ENCODE results near the gene CACNA2D3.

Gene CACNA2D3

DNA sequence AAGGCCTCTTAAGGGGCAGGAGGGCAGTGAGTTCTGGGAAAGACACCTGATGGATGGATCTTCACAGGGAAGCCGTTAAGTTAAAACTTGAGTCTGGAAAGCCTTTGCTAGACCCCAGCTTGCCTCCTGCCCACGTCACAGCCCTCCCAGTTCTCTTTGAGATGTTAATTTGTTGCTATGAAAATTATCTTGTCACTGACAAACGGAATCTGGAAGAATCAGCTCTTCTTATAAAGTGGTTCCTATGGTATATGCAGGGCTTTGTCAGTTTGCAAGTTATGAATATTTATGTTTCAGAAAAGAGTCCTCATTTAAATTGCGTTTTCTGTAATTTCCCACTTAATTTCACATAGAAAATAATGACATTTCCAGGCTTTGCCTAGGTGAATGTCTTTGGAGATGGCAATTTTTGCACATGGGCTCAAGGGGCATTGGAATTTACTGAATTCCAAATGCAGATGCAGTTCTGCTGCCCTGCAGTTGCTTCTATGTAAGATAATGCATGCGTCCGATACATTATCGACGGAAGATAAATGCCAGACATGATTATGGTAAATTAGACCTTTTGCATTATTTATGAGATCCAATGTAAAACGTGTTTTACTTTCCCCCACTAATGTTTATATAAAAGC is 74.1 kb downstream of the CACNA2D3 start:
- in situ Hi-C loops (cut with MboI; ENCODE audit: low sequenced_read_pairs): no loop called here
- Histone ChIP-seq H3K27me3 (ENCODE audit: low read depth) (0 out of 2 replicates have a peak, but pooled peaks cover 3% of the 10 kb centered on the region), H3K36me3 (replicated peaks) (no peaks in the 10 kb centered on the region), H3K4me1 (no peaks in the 10 kb centered on the region), H3K9me3 (no peaks in the 10 kb centered on the region), H3K4me3 (no peak overlapping the region)
- DNase-seq (ENCODE audit: low spot score in 2 of 2): no peak

DNA sequence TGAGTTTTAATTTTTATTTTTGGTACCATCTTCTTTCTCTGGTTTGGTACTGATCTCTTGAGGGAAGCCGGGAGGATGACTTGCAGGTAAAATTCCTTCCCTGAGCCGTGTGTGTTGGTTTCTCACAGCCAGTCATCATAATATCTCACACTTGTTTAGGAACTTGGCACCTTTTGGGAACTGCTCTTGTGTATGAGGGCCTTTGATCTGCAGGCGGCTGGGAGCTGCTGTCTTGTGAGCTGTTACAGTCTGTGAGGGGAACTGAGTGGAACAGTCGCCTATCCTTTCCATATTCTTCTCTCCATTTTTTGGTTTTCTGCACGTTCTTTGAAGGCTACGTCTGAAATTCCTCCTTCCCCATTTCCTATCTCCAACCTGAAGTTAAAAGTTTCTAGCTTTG is 75.2 kb downstream of the CACNA2D3 start:
- no peaks in the 10 kb centered on the region for H3K4me1 ChIP-seq
- no peak for DNase-seq (ENCODE audit: low spot score in 2 of 2)
- H3K36me3 ChIP-seq (replicated peaks): no peaks in the 10 kb centered on the region
- H3K27me3 ChIP-seq (ENCODE audit: low read depth): 0 out of 2 replicates have a peak, but pooled peaks cover 3% of the 10 kb centered on the region
- H3K9me3 ChIP-seq: no peaks in the 10 kb centered on the region
- in situ Hi-C loops (cut with MboI; ENCODE audit: low sequenced_read_pairs): no loop called here
- H3K4me3 ChIP-seq: no peak overlapping the region

DNA sequence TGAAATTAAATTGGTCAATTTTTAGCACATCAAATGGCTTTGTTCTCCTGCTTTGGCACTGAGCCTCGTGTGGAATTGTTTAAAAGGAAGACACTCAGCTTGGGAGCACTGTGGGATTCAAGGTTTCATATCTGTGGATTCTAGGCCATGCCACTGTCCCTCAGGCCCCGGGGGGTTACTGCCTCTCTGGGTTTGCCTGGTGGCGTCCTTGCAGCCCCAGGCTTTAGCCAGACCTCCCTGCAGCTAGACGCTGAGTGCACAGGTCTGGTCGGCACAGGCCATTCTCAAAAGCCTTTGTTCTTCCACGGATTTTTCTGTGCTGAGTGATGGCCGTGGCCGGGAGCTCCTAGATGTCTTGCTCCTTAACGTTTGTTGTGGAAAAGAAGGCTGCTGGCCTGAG is 76.2 kb downstream of the CACNA2D3 start:
- in situ Hi-C loops (cut with MboI; ENCODE audit: low sequenced_read_pairs): no loop called here
- no peaks in the 10 kb centered on the region for H3K36me3 ChIP-seq (replicated peaks)
- H3K4me3 ChIP-seq: no peak overlapping the region
- no peaks in the 10 kb centered on the region for H3K4me1 ChIP-seq
- H3K27me3 ChIP-seq (ENCODE audit: low read depth): 0 out of 2 replicates have a peak, but pooled peaks cover 3% of the 10 kb centered on the region
- DNase-seq (ENCODE audit: low spot score in 2 of 2): no peak
- H3K9me3 ChIP-seq: no peaks in the 10 kb centered on the region

DNA sequence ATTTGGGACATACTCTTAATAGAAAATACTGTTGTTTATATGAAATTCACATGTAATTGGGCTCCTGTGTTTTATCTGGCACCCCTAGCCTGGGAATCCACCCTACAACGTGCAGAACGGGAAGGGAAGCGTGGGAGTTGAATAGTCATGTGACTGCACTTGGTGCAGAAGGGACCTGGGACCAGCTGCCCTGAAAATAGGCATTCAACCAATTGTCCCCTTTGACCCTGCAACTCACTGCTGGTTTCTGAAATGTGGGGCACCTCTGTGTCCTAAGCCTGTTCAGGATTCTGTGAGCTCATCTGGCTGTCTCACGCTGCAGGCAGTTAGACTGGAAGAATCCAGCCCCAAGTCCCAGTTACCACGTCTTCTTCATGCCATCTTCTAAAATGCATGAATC is 79.7 kb downstream of the CACNA2D3 start:
- no peak for DNase-seq (ENCODE audit: low spot score in 2 of 2)
- Histone ChIP-seq H3K36me3 (replicated peaks) (no peaks in the 10 kb centered on the region), H3K4me1 (no peaks in the 10 kb centered on the region), H3K9me3 (no peaks in the 10 kb centered on the region), H3K4me3 (no peak overlapping the region), H3K27me3 (ENCODE audit: low read depth) (0 out of 2 replicates have a peak, but pooled peaks cover 3% of the 10 kb centered on the region)
- in situ Hi-C loops (cut with MboI; ENCODE audit: low sequenced_read_pairs): no loop called here

DNA sequence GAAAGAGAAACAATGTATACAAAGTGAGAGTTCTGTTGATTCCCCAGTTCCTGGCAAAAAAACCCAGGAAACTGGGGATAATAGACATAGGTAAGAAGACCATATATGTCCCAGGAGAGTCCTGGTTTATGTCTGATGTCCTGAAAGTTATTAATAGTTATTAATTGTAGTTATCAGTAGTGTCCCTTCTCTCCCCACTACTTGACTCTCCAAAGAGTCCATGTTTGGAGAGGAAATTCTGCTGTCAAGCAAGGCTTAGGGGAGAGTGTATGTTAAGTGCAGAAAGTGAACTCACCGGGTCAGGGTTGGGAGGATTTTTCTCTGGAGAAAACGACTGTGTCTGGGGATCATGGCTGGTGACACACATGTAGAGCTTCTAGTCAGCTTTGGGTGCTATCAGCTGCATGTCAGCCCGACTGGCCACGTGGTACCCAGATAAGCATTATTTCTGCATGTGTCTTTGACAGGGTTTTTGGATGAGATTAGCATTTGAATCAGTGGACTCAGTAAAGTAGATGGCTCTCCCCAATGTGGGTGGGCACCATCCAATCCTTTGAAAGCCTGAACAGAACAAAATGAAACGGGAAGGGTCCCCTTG is 80.4 kb downstream of the CACNA2D3 start:
- Histone ChIP-seq H3K4me1 (no peaks in the 10 kb centered on the region), H3K27me3 (ENCODE audit: low read depth) (0 out of 2 replicates have a peak, but pooled peaks cover 3% of the 10 kb centered on the region), H3K4me3 (no peak overlapping the region), H3K36me3 (replicated peaks) (no peaks in the 10 kb centered on the region), H3K9me3 (no peaks in the 10 kb centered on the region)
- in situ Hi-C loops (cut with MboI; ENCODE audit: low sequenced_read_pairs): no loop called here
- no peak for DNase-seq (ENCODE audit: low spot score in 2 of 2)

DNA sequence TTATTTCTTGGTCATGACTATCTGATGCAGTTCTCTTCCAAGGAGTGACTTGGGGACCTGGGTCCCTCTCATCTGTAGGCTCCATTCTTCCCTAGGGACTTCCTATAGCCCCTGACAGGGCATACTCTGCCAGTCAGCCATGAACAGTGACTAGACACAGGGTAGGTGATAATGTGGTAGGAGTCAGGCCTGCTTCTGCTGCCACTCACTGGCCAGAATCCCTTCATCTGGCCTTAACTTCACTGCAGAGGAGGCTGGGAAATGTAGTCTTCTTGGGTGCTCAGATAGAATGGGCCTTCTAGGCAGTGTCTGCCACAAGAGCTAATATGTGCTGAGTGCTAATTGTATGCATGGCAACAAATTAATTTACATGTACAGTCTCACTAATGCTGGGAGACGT is 84.5 kb downstream of the CACNA2D3 start:
- H3K4me1 ChIP-seq: no peaks in the 10 kb centered on the region
- no peak for DNase-seq (ENCODE audit: low spot score in 2 of 2)
- peaks cover 5% of the 10 kb centered on the region; the same call in 1 of the 2 replicates for H3K27me3 ChIP-seq (ENCODE audit: low read depth)
- H3K4me3 ChIP-seq: no peak overlapping the region
- H3K9me3 ChIP-seq: no peaks in the 10 kb centered on the region
- no peaks in the 10 kb centered on the region for H3K36me3 ChIP-seq (replicated peaks)
- in situ Hi-C loops (cut with MboI; ENCODE audit: low sequenced_read_pairs): no loop called here

DNA sequence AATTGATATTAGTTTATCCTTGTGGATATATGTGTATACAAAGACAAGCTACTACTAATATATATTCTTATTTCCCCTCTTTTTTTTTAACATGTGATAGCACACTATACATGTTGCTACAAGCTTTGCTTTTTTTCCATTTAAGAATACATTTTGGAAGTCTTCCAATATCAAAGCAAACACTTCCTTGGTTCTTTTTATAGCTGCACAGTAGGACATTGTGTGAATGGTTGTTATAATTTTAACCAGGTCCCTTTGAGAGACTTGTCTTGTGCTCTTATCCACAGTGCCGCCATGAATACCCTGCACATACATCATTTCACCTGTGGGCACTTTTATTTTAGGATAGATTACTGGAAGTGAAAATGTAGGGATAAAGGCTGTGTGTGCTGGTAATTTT is 88.7 kb downstream of the CACNA2D3 start:
- Histone ChIP-seq H3K4me3 (no peak overlapping the region), H3K4me1 (no peaks in the 10 kb centered on the region), H3K27me3 (ENCODE audit: low read depth) (peaks cover 5% of the 10 kb centered on the region; the same call in 1 of the 2 replicates), H3K36me3 (replicated peaks) (no peaks in the 10 kb centered on the region), H3K9me3 (no peaks in the 10 kb centered on the region)
- DNase-seq (ENCODE audit: low spot score in 2 of 2): no peak
- in situ Hi-C loops (cut with MboI; ENCODE audit: low sequenced_read_pairs): no loop called here

DNA sequence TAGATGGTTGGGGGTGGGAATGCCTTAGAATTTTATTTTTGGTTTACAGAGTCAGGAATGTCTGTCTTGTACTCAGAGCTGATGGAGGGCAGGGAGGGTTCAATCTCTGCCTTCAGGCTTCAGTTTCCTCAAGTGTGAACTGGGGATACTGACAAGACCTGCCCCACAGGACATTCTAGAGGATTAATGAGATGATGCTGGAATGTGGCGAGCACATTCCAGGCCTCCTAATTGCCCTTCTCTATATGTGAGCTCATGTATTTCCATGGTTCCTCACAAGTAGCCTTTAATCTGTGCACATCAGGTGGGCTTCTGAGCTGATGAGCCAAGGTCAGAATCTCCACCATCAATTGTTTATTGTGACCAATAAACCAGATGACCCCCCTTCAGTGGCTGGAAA is 90.4 kb downstream of the CACNA2D3 start:
- no peak for DNase-seq (ENCODE audit: low spot score in 2 of 2)
- in situ Hi-C loops (cut with MboI; ENCODE audit: low sequenced_read_pairs): no loop called here
- H3K27me3 ChIP-seq (ENCODE audit: low read depth): peaks cover 5% of the 10 kb centered on the region; the same call in 1 of the 2 replicates
- no peaks in the 10 kb centered on the region for H3K4me1 ChIP-seq
- no peak overlapping the region for H3K4me3 ChIP-seq
- no peaks in the 10 kb centered on the region for H3K36me3 ChIP-seq (replicated peaks)
- no peaks in the 10 kb centered on the region for H3K9me3 ChIP-seq

DNA sequence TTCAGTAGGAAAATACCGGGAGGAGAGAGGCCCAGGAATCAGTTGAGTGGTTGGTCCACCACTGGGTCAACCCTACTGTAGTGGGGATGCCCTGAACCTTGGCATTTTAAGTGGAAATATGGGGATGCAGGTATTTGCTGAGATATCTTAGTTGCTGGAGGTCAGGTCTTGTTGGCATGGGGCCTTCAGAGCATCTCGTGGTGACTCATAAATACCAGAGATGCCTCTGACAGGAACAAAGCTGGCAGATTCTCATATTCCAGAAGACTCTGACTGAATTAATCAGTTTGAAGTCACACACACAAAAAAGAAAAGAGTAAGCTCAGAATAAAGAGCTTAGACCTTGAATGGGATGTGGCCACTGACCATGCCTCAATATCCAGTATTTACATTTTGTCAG is 91.6 kb downstream of the CACNA2D3 start:
- DNase-seq (ENCODE audit: low spot score in 2 of 2): no peak
- peaks cover 5% of the 10 kb centered on the region; the same call in 1 of the 2 replicates for H3K27me3 ChIP-seq (ENCODE audit: low read depth)
- in situ Hi-C loops (cut with MboI; ENCODE audit: low sequenced_read_pairs): no loop called here
- no peaks in the 10 kb centered on the region for H3K4me1 ChIP-seq
- no peaks in the 10 kb centered on the region for H3K36me3 ChIP-seq (replicated peaks)
- H3K4me3 ChIP-seq: no peak overlapping the region
- no peaks in the 10 kb centered on the region for H3K9me3 ChIP-seq

DNA sequence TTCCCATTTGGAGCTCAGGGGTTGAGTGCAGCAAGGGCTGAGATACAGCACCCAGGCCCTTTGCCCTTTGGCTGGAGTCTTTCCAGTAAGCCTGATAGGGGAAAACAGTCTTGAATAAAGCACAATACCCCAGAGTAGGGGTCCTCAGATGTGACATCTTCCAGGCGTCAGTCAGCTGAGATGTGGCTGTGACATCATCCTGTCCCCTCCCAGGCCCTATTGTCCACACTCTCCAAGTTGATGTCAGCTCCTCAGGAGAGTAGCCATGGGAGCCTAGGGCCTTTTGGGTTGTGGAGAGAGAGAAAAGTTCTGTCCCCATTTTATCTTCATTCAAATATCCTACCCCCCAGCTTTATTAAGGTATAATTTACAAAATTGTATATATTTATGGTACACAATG is 92.5 kb downstream of the CACNA2D3 start:
- peaks cover 5% of the 10 kb centered on the region; the same call in 1 of the 2 replicates for H3K27me3 ChIP-seq (ENCODE audit: low read depth)
- no peaks in the 10 kb centered on the region for H3K36me3 ChIP-seq (replicated peaks)
- H3K4me1 ChIP-seq: no peaks in the 10 kb centered on the region
- in situ Hi-C loops (cut with MboI; ENCODE audit: low sequenced_read_pairs): no loop called here
- H3K9me3 ChIP-seq: no peaks in the 10 kb centered on the region
- DNase-seq (ENCODE audit: low spot score in 2 of 2): no peak
- H3K4me3 ChIP-seq: no peak overlapping the region

DNA sequence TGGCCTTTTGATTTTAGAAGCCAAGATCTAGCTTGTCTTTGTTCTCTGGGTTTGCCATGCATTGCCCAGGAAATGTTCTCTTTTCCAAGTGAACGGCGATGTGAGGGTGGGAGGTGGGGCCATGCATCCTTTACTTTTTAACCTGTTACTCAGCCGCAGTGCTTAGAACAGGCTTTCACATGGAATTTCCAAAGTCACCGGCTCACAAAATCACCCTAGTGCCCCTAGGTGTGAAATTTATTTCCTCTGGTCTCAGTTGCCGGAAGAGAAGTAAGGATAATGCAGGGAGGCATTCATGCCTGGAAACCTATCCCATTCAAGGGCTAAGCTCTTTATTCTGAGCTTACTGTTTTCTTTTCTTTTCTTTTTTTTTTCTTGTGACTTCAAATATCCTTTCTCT is 93.2 kb downstream of the CACNA2D3 start:
- no peaks in the 10 kb centered on the region for H3K9me3 ChIP-seq
- no peaks in the 10 kb centered on the region for H3K36me3 ChIP-seq (replicated peaks)
- no peaks in the 10 kb centered on the region for H3K4me1 ChIP-seq
- in situ Hi-C loops (cut with MboI; ENCODE audit: low sequenced_read_pairs): no loop called here
- DNase-seq (ENCODE audit: low spot score in 2 of 2): no peak
- H3K4me3 ChIP-seq: no peak overlapping the region
- H3K27me3 ChIP-seq (ENCODE audit: low read depth): peaks cover 5% of the 10 kb centered on the region; the same call in 1 of the 2 replicates

DNA sequence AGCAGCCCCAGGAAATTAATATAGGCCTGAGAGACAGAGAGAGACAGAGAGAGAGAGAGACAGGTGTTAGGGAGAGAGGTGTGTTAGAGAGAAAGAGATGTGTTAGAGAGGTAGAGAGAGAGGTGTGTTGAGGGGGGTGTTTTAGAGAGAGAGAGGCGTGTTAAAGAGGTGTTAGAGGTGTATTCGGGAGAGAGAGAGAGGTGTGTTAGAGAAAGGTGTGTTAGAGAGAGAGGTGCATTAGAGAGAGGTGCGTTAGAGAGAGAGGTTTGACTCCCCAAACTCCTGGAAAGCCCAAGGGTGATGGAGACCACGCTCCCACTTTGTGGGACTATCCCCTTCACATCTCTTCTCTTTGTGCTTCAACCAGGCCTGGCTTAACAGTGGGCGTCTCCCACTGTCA is 95.5 kb downstream of the CACNA2D3 start:
- DNase-seq (ENCODE audit: low spot score in 2 of 2): no peak
- Histone ChIP-seq H3K9me3 (no peaks in the 10 kb centered on the region), H3K4me1 (no peaks in the 10 kb centered on the region), H3K4me3 (no peak overlapping the region), H3K36me3 (replicated peaks) (no peaks in the 10 kb centered on the region), H3K27me3 (ENCODE audit: low read depth) (no peaks in the 10 kb centered on the region)
- in situ Hi-C loops (cut with MboI; ENCODE audit: low sequenced_read_pairs): no loop called here

DNA sequence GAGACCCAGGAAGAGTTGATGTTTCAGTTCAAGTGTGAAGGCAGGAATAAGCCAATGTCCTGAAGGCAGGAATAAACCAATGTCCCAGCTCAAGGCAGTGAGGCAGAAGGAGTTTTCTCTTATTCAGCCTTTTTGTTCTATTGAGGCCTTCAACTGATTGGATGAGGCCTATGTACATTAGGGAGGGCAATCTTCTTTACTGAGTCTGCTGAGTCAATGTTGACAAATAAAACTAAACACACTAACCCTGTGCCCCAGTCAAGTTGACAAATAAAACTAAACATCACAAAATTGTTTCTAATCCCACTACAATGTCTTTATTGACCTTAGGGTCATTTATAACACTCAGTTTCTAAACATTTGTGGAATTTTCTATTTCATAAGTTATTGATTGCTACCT is 100.0 kb downstream of the CACNA2D3 start:
- DNase-seq (ENCODE audit: low spot score in 2 of 2): no peak
- in situ Hi-C loops (cut with MboI; ENCODE audit: low sequenced_read_pairs): no loop called here

DNA sequence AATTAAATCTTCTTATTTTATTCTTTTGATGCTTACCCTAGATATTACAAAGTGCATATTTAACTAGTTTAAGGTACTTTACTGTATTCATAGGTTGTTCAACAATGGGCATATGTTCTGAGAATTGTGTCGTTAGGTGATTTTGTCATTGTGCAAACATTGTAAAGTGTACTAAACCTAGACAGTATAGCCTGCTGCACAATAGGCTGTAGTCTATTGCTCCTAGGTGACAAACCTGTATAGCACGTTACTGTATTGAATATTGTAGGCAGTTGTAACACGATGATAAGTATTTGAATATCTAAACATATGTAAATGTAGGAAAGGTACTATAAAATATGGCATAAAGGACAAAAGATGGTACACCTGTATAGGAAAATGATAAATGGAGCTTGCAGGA is 100.7 kb downstream of the CACNA2D3 start:
- Histone ChIP-seq H3K4me1 (no peaks in the 10 kb centered on the region), H3K4me3 (no peak overlapping the region), H3K36me3 (replicated peaks) (no peaks in the 10 kb centered on the region), H3K27me3 (ENCODE audit: low read depth) (no peaks in the 10 kb centered on the region), H3K9me3 (no peaks in the 10 kb centered on the region)
- in situ Hi-C loops (cut with MboI; ENCODE audit: low sequenced_read_pairs): no loop called here
- no peak for DNase-seq (ENCODE audit: low spot score in 2 of 2)

More for the DNA sequence above, 100.0 kb downstream of the CACNA2D3 start:
- no peaks in the 10 kb centered on the region for H3K4me1 ChIP-seq
- H3K27me3 ChIP-seq (ENCODE audit: low read depth): no peaks in the 10 kb centered on the region
- no peak overlapping the region for H3K4me3 ChIP-seq
- H3K36me3 ChIP-seq (replicated peaks): no peaks in the 10 kb centered on the region
- H3K9me3 ChIP-seq: no peaks in the 10 kb centered on the region

Measured in HAP-1 (cell line).